ENCODE results near the gene LSR. TPM values are rescaled to one million over a fixed set of nuclear protein-coding genes. Genes with fewer than 3 reads are reported as not detected.

LSR gene
- total RNA-seq, 1 donor from 2014 or later = 0.99 TPM

DNA sequence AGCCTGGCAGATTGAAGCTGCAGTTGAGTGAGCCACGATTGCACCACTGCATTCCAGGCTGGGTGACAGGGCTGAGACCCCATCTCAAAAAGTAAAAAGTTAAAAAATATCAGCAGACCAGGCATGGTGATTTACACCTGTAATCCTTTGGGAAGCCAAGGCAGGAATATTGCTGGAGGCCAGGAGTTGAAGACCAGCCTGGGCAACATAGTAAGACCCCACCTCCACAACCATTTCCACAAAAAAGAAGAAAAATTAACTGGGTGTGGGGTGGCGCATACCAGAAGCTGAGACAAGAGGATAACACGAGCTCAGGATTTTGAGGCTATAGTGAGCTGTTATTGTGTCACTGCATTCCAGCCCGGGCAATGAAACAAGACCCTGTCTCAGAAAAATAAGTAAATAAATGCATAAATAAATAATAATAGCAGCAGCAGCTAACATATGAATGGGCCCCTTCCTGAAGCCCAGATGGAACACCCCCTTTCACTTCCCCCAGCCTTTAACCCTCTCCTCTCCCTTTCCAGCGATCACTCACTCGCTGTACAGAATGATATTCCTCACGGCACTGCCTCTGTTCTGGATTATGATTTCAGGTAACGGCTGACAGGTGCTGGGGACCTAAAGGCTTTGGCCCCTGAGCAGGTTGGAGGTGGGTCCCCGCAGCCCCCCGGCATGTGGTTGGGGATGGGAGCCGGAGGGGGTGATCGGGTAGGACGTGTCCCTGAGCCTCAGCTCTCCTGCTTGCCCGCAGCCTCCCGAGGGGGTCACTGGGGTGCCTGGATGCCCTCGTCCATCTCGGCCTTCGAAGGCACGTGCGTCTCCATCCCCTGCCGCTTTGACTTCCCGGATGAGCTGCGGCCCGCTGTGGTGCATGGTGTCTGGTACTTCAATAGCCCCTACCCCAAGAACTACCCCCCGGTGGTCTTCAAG is 46.3 kb downstream of the LSR start:
- H3K27ac Mint-ChIP-seq (ENCODE audit: unreplicated experiment) = no peak overlapping the region
- no peaks in the 10 kb centered on the region for H3K36me3 Mint-ChIP-seq (ENCODE audit: low read depth)
- TF ChIP-seq CTCF (IDR thresholded peaks at IDR 0.05) = no peak
- no peak overlapping the region for H3K4me3 Mint-ChIP-seq (ENCODE audit: unreplicated experiment)
- peaks cover 35% of the 10 kb centered on the region for H3K27me3 Mint-ChIP-seq (ENCODE audit: low read depth)
- no peaks in the 10 kb centered on the region for H3K9me3 Mint-ChIP-seq (ENCODE audit: low read depth)
- DNase-seq (ENCODE audit: low spot score) = no peak
- H3K4me1 Mint-ChIP-seq (ENCODE audit: low read depth) = no peaks in the 10 kb centered on the region

- Mint-ChIP-seq H3K4me1 (ENCODE audit: low read depth) (no peaks in the 10 kb centered on the region), H3K27ac (ENCODE audit: unreplicated experiment) (no peak overlapping the region), H3K4me3 (ENCODE audit: unreplicated experiment) (no peak overlapping the region), H3K9me3 (ENCODE audit: low read depth) (no peaks in the 10 kb centered on the region), H3K36me3 (ENCODE audit: low read depth) (no peaks in the 10 kb centered on the region), H3K27me3 (ENCODE audit: low read depth) (peaks cover 30% of the 10 kb centered on the region)
- no peak for DNase-seq (ENCODE audit: low spot score)
- TF ChIP-seq CTCF (IDR thresholded peaks at IDR 0.05) = no peak
Measured at GRCh38 chr19:35295792-35296462, 47.1 kb downstream of the LSR start.

- H3K36me3 Mint-ChIP-seq (ENCODE audit: low read depth) = no peaks in the 10 kb centered on the region
- peaks cover 22% of the 10 kb centered on the region for H3K27me3 Mint-ChIP-seq (ENCODE audit: low read depth)
- no peak overlapping the region for H3K4me3 Mint-ChIP-seq (ENCODE audit: unreplicated experiment)
- TF ChIP-seq CTCF (IDR thresholded peaks at IDR 0.05) = no peak
- DNase-seq (ENCODE audit: low spot score) = no peak
- H3K27ac Mint-ChIP-seq (ENCODE audit: unreplicated experiment) = no peak overlapping the region
- H3K9me3 Mint-ChIP-seq (ENCODE audit: low read depth) = no peaks in the 10 kb centered on the region
- H3K4me1 Mint-ChIP-seq (ENCODE audit: low read depth) = no peaks in the 10 kb centered on the region
Measured at GRCh38 chr19:35296644-35297514, 48.1 kb downstream of the LSR start.

DNA sequence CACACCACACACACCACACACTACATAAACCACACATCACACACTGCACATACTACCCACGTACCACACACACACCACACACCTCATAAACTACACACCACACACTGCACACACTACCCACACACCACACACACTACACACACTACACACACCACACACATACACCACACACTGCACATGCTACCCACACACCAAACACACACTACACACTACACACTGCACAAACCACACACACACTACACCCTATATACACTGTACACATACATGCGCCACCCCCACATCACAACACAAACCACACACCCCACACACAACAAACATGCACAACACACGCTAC is 48.7 kb downstream of the LSR start:
- no peaks in the 10 kb centered on the region for H3K36me3 Mint-ChIP-seq (ENCODE audit: low read depth)
- no peak overlapping the region for H3K27ac Mint-ChIP-seq (ENCODE audit: unreplicated experiment)
- no peaks in the 10 kb centered on the region for H3K9me3 Mint-ChIP-seq (ENCODE audit: low read depth)
- H3K4me1 Mint-ChIP-seq (ENCODE audit: low read depth) = no peaks in the 10 kb centered on the region
- TF ChIP-seq CTCF (IDR thresholded peaks at IDR 0.05) = no peak
- no peak overlapping the region for H3K4me3 Mint-ChIP-seq (ENCODE audit: unreplicated experiment)
- H3K27me3 Mint-ChIP-seq (ENCODE audit: low read depth) = peaks cover 17% of the 10 kb centered on the region
- no peak for DNase-seq (ENCODE audit: low spot score)

- Mint-ChIP-seq H3K36me3 (ENCODE audit: low read depth) (no peaks in the 10 kb centered on the region), H3K27ac (ENCODE audit: unreplicated experiment) (no peak overlapping the region), H3K27me3 (ENCODE audit: low read depth) (peaks cover 12% of the 10 kb centered on the region), H3K4me1 (ENCODE audit: low read depth) (no peaks in the 10 kb centered on the region), H3K4me3 (ENCODE audit: unreplicated experiment) (no peak overlapping the region), H3K9me3 (ENCODE audit: low read depth) (no peaks in the 10 kb centered on the region)
- no peak for DNase-seq (ENCODE audit: low spot score)
- no peak for TF ChIP-seq CTCF (IDR thresholded peaks at IDR 0.05)
Measured at GRCh38 chr19:35297922-35298321, 49.1 kb downstream of the LSR start.
